ENCODE data around the gene ENOX1. TPM values are rescaled to one million over a fixed set of nuclear protein-coding genes. Genes with fewer than 3 reads are reported as not detected.

The ENOX1 gene
- polyA plus RNA-seq, 6 donors from 2014 or later, result not detected

DNA sequence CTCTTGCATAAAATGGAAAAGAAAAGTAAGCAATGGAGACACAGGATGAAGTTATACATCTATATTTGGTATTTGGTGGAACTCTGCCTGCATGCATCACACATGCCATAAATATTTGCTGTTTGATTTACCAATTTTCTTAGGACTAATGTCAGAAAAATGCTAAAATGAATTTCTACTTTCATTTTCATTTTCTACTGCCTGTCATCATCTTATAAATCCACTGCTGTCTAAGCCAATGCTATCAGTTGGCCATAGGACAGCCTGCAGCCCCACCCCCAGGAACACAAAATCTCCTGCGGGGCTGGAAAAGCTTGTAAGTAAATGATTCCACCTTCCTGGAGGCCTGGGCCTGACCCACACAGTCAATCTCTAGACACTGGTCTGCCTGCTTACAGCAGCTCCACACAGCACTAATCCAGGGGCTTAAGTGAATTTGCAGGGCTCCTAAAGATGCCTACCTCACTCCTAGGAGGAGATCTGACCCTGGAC is 122.0 kb downstream of the ENOX1 start:
- peak overlapping the region in 2 of 8 donors; percentile 17 to 44 for H3K4me3 Mint-ChIP-seq

DNA sequence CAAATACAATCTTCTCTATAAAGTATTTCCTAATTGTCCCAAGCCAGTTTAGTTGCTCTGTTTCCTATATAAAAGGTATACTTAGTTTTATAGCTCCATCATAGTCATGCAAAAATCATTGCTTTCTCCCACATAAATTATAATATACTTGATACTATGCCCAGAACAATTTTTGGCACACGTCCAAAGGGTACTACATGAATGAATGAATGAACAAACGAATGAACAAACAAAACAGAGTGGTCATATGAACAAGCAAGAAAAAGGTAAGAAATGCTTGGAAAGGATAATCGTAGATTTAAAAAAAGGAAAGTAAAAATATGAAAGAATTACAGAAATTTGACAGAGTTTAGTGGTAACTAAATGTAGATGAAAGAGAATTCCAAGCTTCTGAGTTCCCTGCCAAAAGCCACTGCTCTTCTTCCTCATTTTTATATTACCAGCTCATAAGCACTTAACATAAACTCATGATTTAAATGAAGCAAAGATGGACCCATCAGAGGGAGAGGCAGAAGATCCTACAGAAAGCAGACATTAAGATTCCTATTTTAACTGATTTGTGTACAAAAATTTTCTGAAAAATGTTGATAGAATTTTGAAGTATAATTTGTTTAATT is 123.2 kb downstream of the ENOX1 start:
- DNase-seq (no peak), ATAC-seq (ENCODE audit: low read depth in 2 of 2) (no peak)
- H3K27ac Mint-ChIP-seq, result no peak overlapping the region
- H3K9me3 Mint-ChIP-seq, result no peaks in the 10 kb centered on the region
- no peaks in the 10 kb centered on the region for H3K27me3 Mint-ChIP-seq
- peaks cover 0 to 7% (median 0%) of the 10 kb centered on the region in 3 donors for H3K4me1 Mint-ChIP-seq
- H3K4me3 Mint-ChIP-seq, result no peak overlapping the region
- no peaks in the 10 kb centered on the region for H3K36me3 Mint-ChIP-seq

More for the DNA sequence above, 122.0 kb downstream of the ENOX1 start:
- H3K9me3 Mint-ChIP-seq, result no peaks in the 10 kb centered on the region
- no peaks in the 10 kb centered on the region for H3K36me3 Mint-ChIP-seq
- H3K27ac Mint-ChIP-seq, result peak overlapping the region in 1 of 6 donors; percentile 12
- H3K27me3 Mint-ChIP-seq, result no peaks in the 10 kb centered on the region
- ATAC-seq (ENCODE audit: low read depth in 2 of 2) (no peak), DNase-seq (no peak)
- peaks cover 0 to 7% (median 0%) of the 10 kb centered on the region in 3 donors for H3K4me1 Mint-ChIP-seq

DNA sequence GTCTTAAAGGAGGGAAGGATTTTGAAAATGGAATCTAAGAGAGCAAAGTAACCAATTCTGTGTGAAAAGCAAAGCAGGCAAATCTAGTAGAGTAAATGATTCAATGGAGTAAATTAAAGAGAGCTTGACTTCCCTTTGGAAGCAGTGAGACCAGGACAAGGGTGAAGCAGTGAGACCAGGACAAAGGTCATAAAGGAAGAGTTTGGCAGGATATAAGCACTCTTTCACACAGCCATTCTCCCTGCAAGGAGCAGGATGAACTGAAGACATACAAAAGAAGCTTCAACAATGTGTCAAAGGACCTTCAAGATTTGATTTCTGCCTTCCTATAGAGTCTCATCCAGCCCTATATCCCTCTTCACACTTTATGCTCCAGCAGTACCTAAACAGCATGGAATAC is 123.8 kb downstream of the ENOX1 start:
- no peak for DNase-seq
- Mint-ChIP-seq H3K27me3 (no peaks in the 10 kb centered on the region), H3K4me1 (peaks cover 0 to 7% (median 0%) of the 10 kb centered on the region in 3 donors), H3K9me3 (no peaks in the 10 kb centered on the region), H3K36me3 (no peaks in the 10 kb centered on the region), H3K27ac (no peak overlapping the region), H3K4me3 (no peak overlapping the region)
- ATAC-seq (ENCODE audit: low read depth in 2 of 2), result no peak

DNA sequence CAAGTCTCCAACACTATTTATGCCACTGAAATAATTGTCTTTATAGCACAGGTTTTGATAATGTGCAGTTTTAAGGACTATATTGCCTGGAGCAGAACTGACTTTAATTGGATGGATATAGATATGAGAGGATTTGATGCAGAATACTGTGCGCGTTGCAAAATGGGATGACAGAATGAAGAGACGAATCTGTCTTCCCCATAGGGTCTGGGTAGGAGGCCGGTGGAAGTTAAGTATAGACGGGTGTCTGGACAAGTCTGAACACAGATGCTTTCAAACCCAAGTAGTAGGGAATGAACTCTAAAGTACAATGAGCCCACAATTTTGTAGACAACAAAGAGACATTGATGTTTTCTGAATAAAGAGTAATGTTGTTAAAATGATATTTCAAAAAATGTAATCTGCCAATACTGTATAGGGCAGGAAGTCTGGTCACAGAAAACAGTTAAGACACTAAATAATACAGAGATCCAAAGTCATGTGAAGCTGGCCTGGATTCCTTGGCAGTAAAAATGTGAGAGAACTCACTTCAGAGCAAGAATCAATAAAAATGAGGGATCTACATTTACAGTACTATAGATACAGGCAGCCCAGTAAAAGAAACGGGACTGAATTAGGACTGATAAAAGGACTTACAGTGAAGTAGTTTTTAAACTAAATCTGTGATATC is 125.5 kb downstream of the ENOX1 start:
- Mint-ChIP-seq H3K4me3 (no peak overlapping the region), H3K4me1 (peaks cover 0 to 7% (median 0%) of the 10 kb centered on the region in 3 donors), H3K36me3 (no peaks in the 10 kb centered on the region), H3K27me3 (no peaks in the 10 kb centered on the region), H3K27ac (no peak overlapping the region), H3K9me3 (no peaks in the 10 kb centered on the region)
- DNase-seq, result no peak
- ATAC-seq (ENCODE audit: low read depth in 2 of 2), result no peak

DNA sequence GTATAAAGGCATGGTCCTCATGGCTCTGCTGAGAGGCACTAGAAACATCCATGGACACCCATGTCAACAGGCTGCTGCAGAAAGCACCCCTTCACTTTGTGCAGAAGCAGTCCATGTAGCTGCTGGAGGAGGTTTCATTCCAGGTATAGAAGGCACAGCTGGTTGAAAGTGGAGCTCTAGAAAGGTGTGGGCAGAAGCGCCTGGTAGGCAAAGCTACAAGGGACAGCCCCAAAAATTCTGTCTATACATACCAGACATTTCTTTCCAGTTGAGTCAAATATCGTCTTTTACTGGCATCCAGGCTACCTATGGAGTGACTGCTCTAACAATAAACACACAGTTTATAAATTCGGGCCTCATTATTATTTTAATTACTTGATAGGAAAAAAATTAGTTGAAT is 129.3 kb downstream of the ENOX1 start:
- Mint-ChIP-seq H3K4me1 (no peaks in the 10 kb centered on the region), H3K36me3 (no peaks in the 10 kb centered on the region), H3K27ac (no peak overlapping the region), H3K4me3 (no peak overlapping the region), H3K9me3 (no peaks in the 10 kb centered on the region), H3K27me3 (peaks cover 0 to 5% (median 0%) of the 10 kb centered on the region in 3 donors)
- no peak for DNase-seq
- no peak for ATAC-seq (ENCODE audit: low read depth in 2 of 2)

DNA sequence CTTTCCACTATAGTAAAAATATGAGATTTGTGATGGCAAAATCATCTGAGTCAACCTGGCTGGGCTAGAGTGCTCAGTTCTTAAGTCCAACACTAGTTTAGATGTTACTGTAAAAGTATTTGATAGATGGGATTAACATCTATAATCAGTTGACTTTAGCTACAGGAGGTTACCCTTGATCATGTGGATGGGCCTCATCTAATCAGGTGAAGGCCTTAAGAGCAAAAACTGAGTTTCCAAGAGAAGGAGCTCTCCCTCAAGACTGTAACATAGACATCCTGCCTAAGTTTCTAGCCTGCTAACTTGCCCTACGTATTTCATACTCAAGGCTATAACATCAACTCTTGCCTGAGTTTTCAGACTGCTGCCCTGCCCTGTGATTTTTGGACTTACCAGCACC is 132.8 kb downstream of the ENOX1 start:
- Mint-ChIP-seq H3K9me3 (no peaks in the 10 kb centered on the region), H3K4me3 (no peak overlapping the region), H3K27ac (no peak overlapping the region), H3K4me1 (no peaks in the 10 kb centered on the region), H3K36me3 (no peaks in the 10 kb centered on the region), H3K27me3 (peaks cover 0 to 5% (median 0%) of the 10 kb centered on the region in 3 donors)
- ATAC-seq (ENCODE audit: low read depth in 2 of 2) (no peak), DNase-seq (no peak)

DNA sequence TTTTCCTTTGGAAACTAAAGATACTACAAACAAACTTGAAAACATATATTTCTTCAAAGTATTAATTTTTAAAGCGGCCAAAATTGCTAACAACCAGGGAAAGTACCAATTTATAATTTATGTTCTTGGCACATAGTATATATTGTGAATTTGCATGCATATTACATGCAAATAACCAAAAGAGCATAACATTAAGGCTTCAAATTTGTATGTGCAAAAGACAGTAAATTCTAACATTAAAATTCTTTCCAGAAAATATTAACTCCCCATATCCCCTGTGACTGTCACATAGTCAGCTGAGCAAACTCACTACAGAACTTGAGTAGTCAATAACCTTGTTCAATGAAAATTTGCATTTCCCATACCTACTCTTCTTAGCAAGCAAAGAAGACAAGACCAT is 133.4 kb downstream of the ENOX1 start:
- H3K36me3 Mint-ChIP-seq, result no peaks in the 10 kb centered on the region

DNA sequence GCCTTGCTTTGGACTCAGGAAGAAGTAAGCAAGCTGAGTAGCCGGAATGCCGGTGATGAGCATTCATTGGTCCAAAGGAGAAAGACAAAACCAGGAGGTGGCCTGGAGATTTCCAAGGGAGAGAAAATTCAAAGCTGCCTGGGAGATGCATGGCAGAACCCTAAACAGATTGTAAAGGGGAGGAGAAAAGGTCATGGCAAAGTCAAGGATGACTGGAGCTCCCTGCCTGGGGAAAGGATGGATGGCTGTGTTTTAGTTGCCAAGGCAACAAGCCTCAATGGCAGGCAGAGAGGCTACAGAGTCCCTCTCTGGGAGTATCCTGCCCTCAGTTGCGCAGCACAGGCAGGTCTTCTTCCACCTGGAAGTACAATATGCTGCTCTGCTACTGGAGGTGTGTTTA is 134.0 kb downstream of the ENOX1 start:
- DNase-seq, result no peak
- Mint-ChIP-seq H3K9me3 (no peaks in the 10 kb centered on the region), H3K4me1 (no peaks in the 10 kb centered on the region), H3K27me3 (peaks cover 0 to 10% (median 0%) of the 10 kb centered on the region in 3 donors), H3K27ac (no peak overlapping the region), H3K36me3 (no peaks in the 10 kb centered on the region), H3K4me3 (no peak overlapping the region)
- no peak for ATAC-seq (ENCODE audit: low read depth in 2 of 2)

More for the DNA sequence above, 133.4 kb downstream of the ENOX1 start:
- Mint-ChIP-seq H3K27me3 (peaks cover 0 to 5% (median 0%) of the 10 kb centered on the region in 3 donors), H3K27ac (no peak overlapping the region), H3K4me3 (no peak overlapping the region), H3K4me1 (no peaks in the 10 kb centered on the region), H3K9me3 (no peaks in the 10 kb centered on the region)
- no peak for ATAC-seq (ENCODE audit: low read depth in 2 of 2)
- DNase-seq, result no peak

DNA sequence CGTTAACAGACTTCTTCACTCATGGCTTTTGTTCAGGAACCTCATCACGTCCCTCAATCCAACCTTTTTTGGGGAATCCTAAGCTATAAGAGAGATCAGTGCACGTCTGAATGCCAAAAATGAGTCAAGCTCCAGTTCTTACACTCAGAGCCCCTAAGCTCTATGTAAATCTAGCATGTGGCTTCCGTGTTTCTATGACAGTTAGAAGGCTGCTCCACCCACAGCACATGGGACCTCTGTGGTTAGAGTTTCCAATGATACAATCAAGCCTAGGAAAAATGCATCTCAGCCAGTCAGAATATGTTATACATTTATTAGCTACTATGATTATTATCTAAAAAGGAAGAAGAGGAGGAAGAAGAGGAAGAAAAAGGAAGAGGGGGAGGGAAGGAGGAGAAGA is 135.9 kb downstream of the ENOX1 start:
- no peak for ATAC-seq (ENCODE audit: low read depth in 2 of 2)
- Mint-ChIP-seq H3K4me3 (no peak overlapping the region), H3K27me3 (peaks cover 0 to 19% (median 0%) of the 10 kb centered on the region in 3 donors), H3K27ac (no peak overlapping the region), H3K36me3 (no peaks in the 10 kb centered on the region), H3K9me3 (no peaks in the 10 kb centered on the region), H3K4me1 (no peaks in the 10 kb centered on the region)
- no peak for DNase-seq

DNA sequence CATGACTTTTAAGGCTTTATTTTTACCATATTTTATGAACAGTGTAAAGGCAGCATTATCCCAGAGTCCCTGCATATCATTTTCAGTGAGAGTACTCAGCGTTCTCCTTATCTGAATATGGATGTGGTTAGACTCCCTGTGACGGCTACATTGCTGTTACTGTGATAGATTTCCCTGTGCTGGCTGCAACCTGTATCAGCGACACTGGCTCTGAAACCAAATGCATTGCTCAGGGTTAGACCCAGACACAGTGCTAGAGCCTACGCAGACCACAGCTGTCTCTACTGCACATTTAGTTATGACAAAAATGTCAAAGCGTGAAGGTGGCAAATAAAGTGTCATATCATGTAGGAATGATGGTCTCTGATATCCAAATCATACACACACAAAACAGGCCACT is 138.0 kb downstream of the ENOX1 start:
- Mint-ChIP-seq H3K27ac (no peak overlapping the region), H3K27me3 (peaks cover 0 to 14% (median 0%) of the 10 kb centered on the region in 3 donors), H3K4me1 (no peaks in the 10 kb centered on the region), H3K4me3 (no peak overlapping the region), H3K36me3 (no peaks in the 10 kb centered on the region), H3K9me3 (no peaks in the 10 kb centered on the region)
- ATAC-seq (ENCODE audit: low read depth in 2 of 2) (no peak), DNase-seq (no peak)

DNA sequence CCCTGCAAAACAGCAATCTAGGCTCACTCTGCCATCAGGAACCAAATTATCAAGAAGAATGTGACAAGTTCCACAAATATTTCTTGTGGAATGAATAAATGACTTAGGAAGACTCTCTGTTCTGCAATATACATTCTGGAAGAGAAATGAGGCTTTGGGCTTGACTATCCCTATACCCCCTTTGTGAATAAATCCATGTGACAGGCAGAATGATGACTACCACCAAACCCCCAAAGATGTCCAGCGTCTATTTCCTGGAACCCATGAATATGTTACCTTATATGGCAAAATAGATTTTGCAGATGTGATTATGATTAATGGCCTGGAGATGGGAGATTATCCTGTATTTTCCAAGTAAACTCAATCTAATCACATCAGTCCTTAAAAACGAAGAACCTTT is 139.3 kb downstream of the ENOX1 start:
- Mint-ChIP-seq H3K27ac (no peak overlapping the region), H3K36me3 (no peaks in the 10 kb centered on the region), H3K4me3 (no peak overlapping the region), H3K4me1 (no peaks in the 10 kb centered on the region), H3K9me3 (no peaks in the 10 kb centered on the region), H3K27me3 (peaks cover 0 to 14% (median 0%) of the 10 kb centered on the region in 3 donors)
- ATAC-seq (ENCODE audit: low read depth in 2 of 2), result no peak
- DNase-seq, result no peak

DNA sequence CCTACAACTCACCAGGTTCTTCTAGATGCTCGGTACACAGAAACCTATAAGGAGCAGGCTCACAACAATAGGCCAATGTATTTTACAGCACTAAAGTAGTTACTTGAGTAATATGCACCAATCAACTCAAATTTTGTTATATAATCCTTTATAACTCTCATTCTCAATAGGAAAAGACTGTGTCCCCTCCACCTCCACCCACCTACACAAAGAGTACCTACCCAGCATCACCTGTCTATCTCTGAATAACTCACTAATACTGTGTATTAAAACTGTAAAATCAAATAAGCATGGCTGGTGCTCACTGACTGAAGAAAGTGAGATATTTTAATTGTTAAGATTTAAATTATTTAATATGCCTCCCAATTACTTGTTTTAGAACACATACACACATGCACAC is 146.3 kb downstream of the ENOX1 start:
- no peaks in the 10 kb centered on the region for H3K4me1 Mint-ChIP-seq
- no peaks in the 10 kb centered on the region for H3K36me3 Mint-ChIP-seq
- DNase-seq (no peak), ATAC-seq (ENCODE audit: low read depth in 2 of 2) (no peak)
- H3K27ac Mint-ChIP-seq, result peak overlapping the region in 1 of 6 donors; percentile 27
- H3K4me3 Mint-ChIP-seq, result no peak overlapping the region
- peaks cover 0 to 4% (median 3%) of the 10 kb centered on the region in 3 donors for H3K27me3 Mint-ChIP-seq
- H3K9me3 Mint-ChIP-seq, result no peaks in the 10 kb centered on the region

DNA sequence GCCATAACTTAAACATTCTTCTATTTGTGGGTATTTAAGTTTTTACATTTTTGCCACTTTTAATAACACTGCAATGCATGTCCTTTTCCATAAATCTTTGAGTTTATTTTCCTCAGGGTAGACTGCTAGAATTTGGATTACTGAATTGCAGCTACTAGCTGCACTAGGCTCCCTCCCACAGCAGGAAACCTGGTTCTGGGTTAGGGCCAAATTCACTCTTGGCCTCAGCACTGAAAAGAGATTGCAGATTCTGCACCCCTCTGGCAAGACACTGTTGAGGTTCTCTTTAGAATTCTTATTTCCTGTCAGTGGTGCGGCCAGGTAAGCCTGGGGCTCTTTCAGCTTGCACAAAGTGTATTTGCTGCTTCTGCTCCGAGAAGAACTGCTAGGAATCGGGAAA is 155.7 kb downstream of the ENOX1 start:
- H3K4me1 Mint-ChIP-seq, result no peaks in the 10 kb centered on the region
- H3K9me3 Mint-ChIP-seq, result peaks cover 0 to 5% (median 0%) of the 10 kb centered on the region in 7 donors
- no peak for DNase-seq
- H3K27ac Mint-ChIP-seq, result no peak overlapping the region
- ATAC-seq (ENCODE audit: low read depth in 2 of 2), result no peak
- H3K27me3 Mint-ChIP-seq, result peaks cover 0 to 24% (median 9%) of the 10 kb centered on the region in 3 donors
- no peaks in the 10 kb centered on the region for H3K36me3 Mint-ChIP-seq
- H3K4me3 Mint-ChIP-seq, result no peak overlapping the region
